ENCODE results near the gene PARD3B.

GRCh38 chr2:205481861-205482260, 936.6 kb downstream of the PARD3B start:
- TF ChIP-seq POLR2A (IDR thresholded peaks at IDR 0.05) (no peak), CTCF (IDR thresholded peaks at IDR 0.05) (no peak)
